ENCODE measurements around the gene ABI3. TPM values are rescaled to one million over a fixed set of nuclear protein-coding genes. Genes with fewer than 3 reads are reported as not detected.

Gene ABI3
- total RNA-seq, 1 donor from 2014 or later = 0.42 TPM

DNA sequence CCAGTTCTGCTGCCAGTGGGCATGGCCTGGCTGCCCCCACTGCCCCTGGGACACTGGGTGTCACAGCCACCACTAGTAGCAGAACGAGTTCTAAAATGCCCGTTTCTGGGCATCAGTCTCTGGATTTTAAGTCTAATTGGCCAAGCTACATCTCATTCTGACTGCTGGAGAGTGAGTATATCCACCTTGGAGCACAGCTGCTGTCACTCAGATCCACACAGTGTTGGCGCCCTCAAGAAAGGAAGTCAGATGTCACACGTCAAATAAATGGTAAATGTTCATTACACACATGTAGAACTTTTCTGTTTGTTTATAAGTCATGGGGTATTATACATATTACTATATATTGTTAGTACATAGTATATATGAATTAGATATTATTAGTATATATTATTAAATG is 19.6 kb upstream of the ABI3 start:
- Histone ChIP-seq H3K36me3 (ENCODE audit: control insufficient read depth, insufficient read depth, low read length) (no peaks in the 10 kb centered on the region), H3K27me3 (ENCODE audit: control insufficient read depth, insufficient read depth, low read length) (no peaks in the 10 kb centered on the region), H3K4me3 (ENCODE audit: low read depth, low read length) (no peak overlapping the region)
- no peak for DNase-seq (ENCODE audit: low read depth)
- no peak for TF ChIP-seq CTCF (IDR thresholded peaks at IDR 0.05; ENCODE audit: insufficient read depth, low read length, poor library complexity, severe bottlenecking)

DNA sequence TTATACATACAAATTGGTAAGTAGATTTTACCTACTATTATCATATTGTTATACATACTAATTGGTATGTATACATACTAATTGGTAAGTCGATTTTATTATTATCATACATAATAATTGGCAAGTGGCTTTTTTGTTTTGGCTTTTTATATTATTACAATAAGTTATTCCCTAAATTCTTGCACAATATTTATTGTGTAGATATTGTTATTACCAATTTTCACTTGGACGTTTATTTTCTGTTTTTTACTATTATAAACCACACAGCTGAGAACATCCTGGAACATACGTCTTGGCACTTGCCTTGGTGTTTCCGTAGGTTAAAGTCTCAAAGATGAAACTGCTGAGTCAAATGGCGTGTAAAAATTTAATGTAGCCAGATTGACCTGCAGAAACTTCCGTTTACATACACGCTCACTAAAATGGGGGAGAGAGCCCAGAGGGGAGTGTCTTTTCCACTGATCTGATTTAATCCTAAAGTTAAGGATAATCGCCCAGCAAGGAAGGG is 19.0 kb upstream of the ABI3 start:
- DNase-seq (ENCODE audit: low read depth) = no peak
- TF ChIP-seq CTCF (IDR thresholded peaks at IDR 0.05; ENCODE audit: insufficient read depth, low read length, poor library complexity, severe bottlenecking) = no peak

DNA sequence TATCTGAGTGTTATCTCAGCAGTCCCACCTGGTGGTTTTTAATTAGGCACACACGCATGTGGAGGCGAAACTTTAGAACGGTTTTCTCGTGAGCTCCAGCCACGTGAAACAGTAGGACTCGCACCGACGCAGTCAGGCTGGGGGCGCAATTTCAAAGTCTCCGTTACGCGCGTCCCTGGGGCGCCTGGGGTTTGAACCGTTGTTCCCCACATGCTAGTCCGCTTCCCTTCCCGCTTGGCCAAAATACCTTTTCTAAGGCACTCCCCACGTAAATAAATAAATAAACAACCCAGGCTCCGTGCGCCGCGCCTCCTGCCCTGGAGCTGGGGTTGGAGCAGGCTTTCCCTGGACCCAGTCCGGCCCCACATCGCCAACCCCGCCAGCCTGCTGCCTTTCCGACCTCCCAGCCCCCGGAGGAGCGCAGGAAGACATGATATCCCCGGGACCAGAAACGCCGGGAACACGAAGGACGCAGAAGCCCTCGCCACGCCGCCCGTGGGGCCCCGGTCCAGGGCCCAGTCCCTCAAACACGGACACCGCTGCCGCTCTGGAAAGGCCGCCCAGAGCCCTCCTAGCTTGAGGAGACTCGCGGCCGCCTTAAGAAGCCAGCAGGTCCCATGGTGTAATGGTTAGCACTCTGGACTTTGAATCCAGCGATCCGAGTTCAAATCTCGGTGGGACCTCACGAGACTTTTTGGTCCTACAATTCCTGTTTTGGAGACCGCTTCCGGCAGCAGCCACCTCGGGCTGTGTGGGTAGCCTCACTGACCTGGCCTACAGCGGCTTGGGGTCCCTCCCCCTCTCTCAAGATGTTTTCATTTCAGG is 18.4 kb upstream of the ABI3 start:
- Histone ChIP-seq H3K27me3 (ENCODE audit: control insufficient read depth, insufficient read depth, low read length) (no peaks in the 10 kb centered on the region), H3K4me3 (ENCODE audit: low read depth, low read length) (peak overlapping the region; percentile 70), H3K36me3 (ENCODE audit: control insufficient read depth, insufficient read depth, low read length) (no peaks in the 10 kb centered on the region)
- peak; percentile 45 for TF ChIP-seq CTCF (IDR thresholded peaks at IDR 0.05; ENCODE audit: insufficient read depth, low read length, poor library complexity, severe bottlenecking)
- DNase-seq (ENCODE audit: low read depth) = no peak

More for the DNA sequence above, 19.0 kb upstream of the ABI3 start:
- Histone ChIP-seq H3K36me3 (ENCODE audit: control insufficient read depth, insufficient read depth, low read length) (no peaks in the 10 kb centered on the region), H3K4me3 (ENCODE audit: low read depth, low read length) (peak overlapping the region; percentile 70), H3K27me3 (ENCODE audit: control insufficient read depth, insufficient read depth, low read length) (no peaks in the 10 kb centered on the region)

DNA sequence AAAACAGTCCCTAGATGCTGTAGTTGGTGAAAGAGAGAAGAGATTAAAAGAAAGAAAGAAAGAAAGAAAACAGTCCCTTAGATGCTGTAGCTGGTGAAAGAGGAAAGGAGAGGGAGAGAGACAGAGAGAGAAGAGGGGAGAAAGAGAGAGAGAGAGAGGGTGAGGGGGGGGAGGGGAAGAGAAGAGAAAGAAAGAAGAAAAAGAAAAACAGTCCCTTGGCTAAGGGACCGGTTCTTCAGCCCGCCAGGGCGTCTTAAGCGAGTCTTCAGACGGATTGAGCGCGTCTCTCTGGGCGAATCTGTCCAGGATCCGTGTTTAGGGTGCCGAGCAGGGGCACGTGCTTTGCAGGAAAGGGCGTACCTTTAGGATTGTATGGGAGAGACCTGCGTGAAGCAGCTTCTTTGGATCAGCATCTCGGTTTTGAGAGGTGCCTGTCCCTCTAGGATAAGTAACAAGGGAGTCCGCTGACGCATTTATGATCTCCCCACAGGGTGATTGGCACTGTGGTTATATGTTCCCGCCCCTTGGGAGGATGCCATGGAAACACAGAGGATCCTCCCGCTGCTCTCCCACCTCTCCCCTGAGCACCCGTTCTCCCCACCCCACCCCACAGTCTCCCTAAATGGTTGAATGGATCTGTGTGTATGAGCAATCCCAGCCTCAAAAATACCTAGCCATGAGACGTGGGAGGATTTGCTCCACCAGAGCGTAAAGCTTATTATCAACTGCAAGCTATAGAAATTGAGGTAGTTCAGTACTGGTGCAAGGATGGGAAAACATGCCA is 16.8 kb upstream of the ABI3 start:
- no peak for TF ChIP-seq CTCF (IDR thresholded peaks at IDR 0.05; ENCODE audit: insufficient read depth, low read length, poor library complexity, severe bottlenecking)
- Histone ChIP-seq H3K27me3 (ENCODE audit: control insufficient read depth, insufficient read depth, low read length) (no peaks in the 10 kb centered on the region), H3K4me3 (ENCODE audit: low read depth, low read length) (peak overlapping the region; percentile 70), H3K36me3 (ENCODE audit: control insufficient read depth, insufficient read depth, low read length) (no peaks in the 10 kb centered on the region)
- DNase-seq (ENCODE audit: low read depth) = peak; percentile 98

DNA sequence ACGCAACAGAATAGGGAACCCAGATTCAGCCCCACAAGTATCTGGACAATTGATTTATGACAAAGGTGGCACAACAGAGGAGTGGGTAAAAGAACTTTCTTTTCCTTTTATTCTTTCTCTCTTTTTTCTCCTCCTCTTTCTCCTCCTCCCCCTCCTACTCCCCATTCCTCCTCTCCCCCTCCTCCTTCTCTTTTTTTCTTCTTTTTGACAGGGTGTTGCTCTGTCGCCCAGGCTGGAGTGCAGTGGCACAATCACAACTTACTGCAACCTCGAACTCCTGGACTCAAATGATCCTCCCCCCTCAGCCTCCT is 16.3 kb upstream of the ABI3 start:
- Histone ChIP-seq H3K27me3 (ENCODE audit: control insufficient read depth, insufficient read depth, low read length) (no peaks in the 10 kb centered on the region), H3K36me3 (ENCODE audit: control insufficient read depth, insufficient read depth, low read length) (no peaks in the 10 kb centered on the region), H3K4me3 (ENCODE audit: low read depth, low read length) (no peak overlapping the region)
- no peak for DNase-seq (ENCODE audit: low read depth)
- TF ChIP-seq CTCF (IDR thresholded peaks at IDR 0.05; ENCODE audit: insufficient read depth, low read length, poor library complexity, severe bottlenecking) = no peak
